ENCODE measurements around the gene GRB7.

GRB7 gene

GRCh38 chr17:39711851-39712250 lies 25.9 kb upstream of the GRB7 start:
- Histone ChIP-seq H3K27me3 (ENCODE audit: control insufficient read depth, insufficient read depth, low read length) (no peaks in the 10 kb centered on the region), H3K4me1 (ENCODE audit: control insufficient read depth, low read depth, low read length) (no peaks in the 10 kb centered on the region), H3K4me3 (ENCODE audit: low read length) (no peak overlapping the region), H3K27ac (ENCODE audit: low read length) (no peak overlapping the region), H3K36me3 (ENCODE audit: control insufficient read depth, low read depth, low read length) (peaks cover 90% of the 10 kb centered on the region), H3K9ac (ENCODE audit: low read length) (no peak overlapping the region), H3K9me3 (ENCODE audit: control insufficient read depth, low read depth, low read length) (no peaks in the 10 kb centered on the region)

GRCh38 chr17:39714234-39714633 lies 23.5 kb upstream of the GRB7 start:
- no peaks in the 10 kb centered on the region for H3K9me3 ChIP-seq (ENCODE audit: control insufficient read depth, low read depth, low read length)
- no peak overlapping the region for H3K4me3 ChIP-seq (ENCODE audit: low read length)
- H3K27me3 ChIP-seq (ENCODE audit: control insufficient read depth, insufficient read depth, low read length): no peaks in the 10 kb centered on the region
- H3K36me3 ChIP-seq (ENCODE audit: control insufficient read depth, low read depth, low read length): peaks cover 92% of the 10 kb centered on the region
- H3K4me1 ChIP-seq (ENCODE audit: control insufficient read depth, low read depth, low read length): no peaks in the 10 kb centered on the region
- H3K27ac ChIP-seq (ENCODE audit: low read length): no peak overlapping the region
- no peak overlapping the region for H3K9ac ChIP-seq (ENCODE audit: low read length)

- peaks cover 92% of the 10 kb centered on the region for H3K36me3 ChIP-seq (ENCODE audit: control insufficient read depth, low read depth, low read length)
- no peak overlapping the region for H3K4me3 ChIP-seq (ENCODE audit: low read length)
- no peak overlapping the region for H3K9ac ChIP-seq (ENCODE audit: low read length)
- H3K9me3 ChIP-seq (ENCODE audit: control insufficient read depth, low read depth, low read length): no peaks in the 10 kb centered on the region
- H3K27ac ChIP-seq (ENCODE audit: low read length): no peak overlapping the region
- H3K27me3 ChIP-seq (ENCODE audit: control insufficient read depth, insufficient read depth, low read length): no peaks in the 10 kb centered on the region
- no peaks in the 10 kb centered on the region for H3K4me1 ChIP-seq (ENCODE audit: control insufficient read depth, low read depth, low read length)
Observed at GRCh38 chr17:39715375-39716072, 22.2 kb upstream of the GRB7 start.

- no peak overlapping the region for H3K27ac ChIP-seq (ENCODE audit: low read length)
- H3K9ac ChIP-seq (ENCODE audit: low read length): no peak overlapping the region
- H3K9me3 ChIP-seq (ENCODE audit: control insufficient read depth, low read depth, low read length): no peaks in the 10 kb centered on the region
- H3K4me3 ChIP-seq (ENCODE audit: low read length): no peak overlapping the region
- H3K36me3 ChIP-seq (ENCODE audit: control insufficient read depth, low read depth, low read length): peaks cover 90% of the 10 kb centered on the region
- H3K4me1 ChIP-seq (ENCODE audit: control insufficient read depth, low read depth, low read length): no peaks in the 10 kb centered on the region
- no peaks in the 10 kb centered on the region for H3K27me3 ChIP-seq (ENCODE audit: control insufficient read depth, insufficient read depth, low read length)
Observed at GRCh38 chr17:39716073-39716818, 21.5 kb upstream of the GRB7 start.

- H3K9me3 ChIP-seq (ENCODE audit: control insufficient read depth, low read depth, low read length): no peaks in the 10 kb centered on the region
- no peak overlapping the region for H3K4me3 ChIP-seq (ENCODE audit: low read length)
- no peak overlapping the region for H3K27ac ChIP-seq (ENCODE audit: low read length)
- no peak overlapping the region for H3K9ac ChIP-seq (ENCODE audit: low read length)
- H3K4me1 ChIP-seq (ENCODE audit: control insufficient read depth, low read depth, low read length): no peaks in the 10 kb centered on the region
- no peaks in the 10 kb centered on the region for H3K27me3 ChIP-seq (ENCODE audit: control insufficient read depth, insufficient read depth, low read length)
- peaks cover 85% of the 10 kb centered on the region for H3K36me3 ChIP-seq (ENCODE audit: control insufficient read depth, low read depth, low read length)
Observed at GRCh38 chr17:39716879-39717536, 20.7 kb upstream of the GRB7 start.

- H3K27me3 ChIP-seq (ENCODE audit: control insufficient read depth, insufficient read depth, low read length): no peaks in the 10 kb centered on the region
- H3K4me1 ChIP-seq (ENCODE audit: control insufficient read depth, low read depth, low read length): no peaks in the 10 kb centered on the region
- H3K9ac ChIP-seq (ENCODE audit: low read length): no peak overlapping the region
- H3K27ac ChIP-seq (ENCODE audit: low read length): no peak overlapping the region
- H3K9me3 ChIP-seq (ENCODE audit: control insufficient read depth, low read depth, low read length): no peaks in the 10 kb centered on the region
- H3K4me3 ChIP-seq (ENCODE audit: low read length): no peak overlapping the region
- H3K36me3 ChIP-seq (ENCODE audit: control insufficient read depth, low read depth, low read length): peaks cover 79% of the 10 kb centered on the region
Observed at GRCh38 chr17:39717660-39718059, 20.1 kb upstream of the GRB7 start.

GRCh38 chr17:39719563-39720355 lies 18.0 kb upstream of the GRB7 start:
- H3K27ac ChIP-seq (ENCODE audit: low read length): no peak overlapping the region
- H3K4me3 ChIP-seq (ENCODE audit: low read length): no peak overlapping the region
- H3K9me3 ChIP-seq (ENCODE audit: control insufficient read depth, low read depth, low read length): no peaks in the 10 kb centered on the region
- no peaks in the 10 kb centered on the region for H3K27me3 ChIP-seq (ENCODE audit: control insufficient read depth, insufficient read depth, low read length)
- peaks cover 67% of the 10 kb centered on the region for H3K36me3 ChIP-seq (ENCODE audit: control insufficient read depth, low read depth, low read length)
- H3K4me1 ChIP-seq (ENCODE audit: control insufficient read depth, low read depth, low read length): no peaks in the 10 kb centered on the region
- H3K9ac ChIP-seq (ENCODE audit: low read length): no peak overlapping the region

- Histone ChIP-seq H3K4me3 (ENCODE audit: low read length) (no peak overlapping the region), H3K36me3 (ENCODE audit: control insufficient read depth, low read depth, low read length) (peaks cover 69% of the 10 kb centered on the region), H3K27ac (ENCODE audit: low read length) (no peak overlapping the region), H3K27me3 (ENCODE audit: control insufficient read depth, insufficient read depth, low read length) (no peaks in the 10 kb centered on the region), H3K9ac (ENCODE audit: low read length) (no peak overlapping the region), H3K9me3 (ENCODE audit: control insufficient read depth, low read depth, low read length) (no peaks in the 10 kb centered on the region), H3K4me1 (ENCODE audit: control insufficient read depth, low read depth, low read length) (no peaks in the 10 kb centered on the region)
Observed at GRCh38 chr17:39722104-39722503, 15.6 kb upstream of the GRB7 start.

- Histone ChIP-seq H3K4me3 (ENCODE audit: low read length) (no peak overlapping the region), H3K36me3 (ENCODE audit: control insufficient read depth, low read depth, low read length) (peaks cover 66% of the 10 kb centered on the region), H3K27ac (ENCODE audit: low read length) (no peak overlapping the region), H3K9ac (ENCODE audit: low read length) (no peak overlapping the region), H3K9me3 (ENCODE audit: control insufficient read depth, low read depth, low read length) (no peaks in the 10 kb centered on the region), H3K27me3 (ENCODE audit: control insufficient read depth, insufficient read depth, low read length) (no peaks in the 10 kb centered on the region), H3K4me1 (ENCODE audit: control insufficient read depth, low read depth, low read length) (no peaks in the 10 kb centered on the region)
Observed at GRCh38 chr17:39722965-39723848, 14.5 kb upstream of the GRB7 start.

GRCh38 chr17:39724731-39725130 lies 13.0 kb upstream of the GRB7 start:
- H3K9me3 ChIP-seq (ENCODE audit: control insufficient read depth, low read depth, low read length): no peaks in the 10 kb centered on the region
- peaks cover 58% of the 10 kb centered on the region for H3K36me3 ChIP-seq (ENCODE audit: control insufficient read depth, low read depth, low read length)
- H3K4me1 ChIP-seq (ENCODE audit: control insufficient read depth, low read depth, low read length): no peaks in the 10 kb centered on the region
- no peak overlapping the region for H3K9ac ChIP-seq (ENCODE audit: low read length)
- H3K27ac ChIP-seq (ENCODE audit: low read length): no peak overlapping the region
- no peaks in the 10 kb centered on the region for H3K27me3 ChIP-seq (ENCODE audit: control insufficient read depth, insufficient read depth, low read length)
- no peak overlapping the region for H3K4me3 ChIP-seq (ENCODE audit: low read length)
